ENCODE data around the gene GSK3A. TPM values are rescaled to one million over a fixed set of nuclear protein-coding genes. Genes with fewer than 3 reads are reported as not detected.

GSK3A gene
- total and polyA plus RNA-seq, 2 of the 4 experiments (the other 2 are of a cell fraction), result 8.1 to 43.3 TPM

DNA sequence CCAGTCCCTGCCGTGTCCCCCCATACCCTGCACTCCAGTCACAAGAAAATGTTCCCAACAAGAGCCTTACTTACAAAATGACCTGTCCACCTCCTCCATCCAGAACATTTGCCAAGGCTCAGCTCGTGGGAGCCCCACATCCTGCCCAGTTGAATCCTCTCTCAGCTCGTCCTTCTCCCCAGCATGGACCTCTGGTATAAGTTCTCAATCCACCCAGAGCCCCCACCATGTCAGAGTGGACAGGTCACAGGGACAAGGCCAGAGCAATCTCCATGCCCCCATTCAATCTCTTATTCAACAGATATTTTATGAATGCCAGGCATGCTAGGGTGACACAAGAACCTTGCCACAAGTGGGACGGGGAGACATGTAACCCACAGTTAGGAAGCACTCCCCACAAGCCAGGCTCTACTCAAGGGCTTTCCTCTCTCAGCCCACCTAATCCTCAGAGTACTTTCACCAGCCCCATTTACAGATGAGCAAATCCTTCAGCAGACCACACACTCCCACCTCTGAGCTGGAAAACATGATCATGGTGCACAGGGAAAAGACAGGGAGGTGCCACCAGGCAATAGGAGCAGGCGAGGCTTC lies 40.0 kb downstream of the GSK3A start:
- Histone ChIP-seq H2BK20ac (ENCODE audit: low read depth, low read length) (no peak overlapping the region), H3K36me3 (ENCODE audit: control insufficient read depth, insufficient read depth, low read length) (peaks cover 61% of the 10 kb centered on the region), H2BK15ac (ENCODE audit: low read depth, low read length) (no peak overlapping the region), H3K23ac (ENCODE audit: low read depth, low read length) (no peak overlapping the region), H3K18ac (ENCODE audit: low read depth, low read length) (no peak overlapping the region), H3K4me3 (ENCODE audit: insufficient read depth, low read depth, low read length) (no peak overlapping the region), H3K27ac (ENCODE audit: insufficient read depth, low read length) (no peak overlapping the region), H3K4me2 (ENCODE audit: low read depth, low read length) (no peak overlapping the region), H3K9me1 (ENCODE audit: insufficient read depth, low read length) (peaks cover 40% of the 10 kb centered on the region), H2BK120ac (ENCODE audit: low read depth, low read length) (no peak overlapping the region), H2AFZ (replicated peaks; ENCODE audit: low read length, poor library complexity) (no peak overlapping the region), H2AK5ac (ENCODE audit: low read depth, low read length) (no peak overlapping the region), H4K5ac (ENCODE audit: low read depth, low read length) (no peak overlapping the region), H4K8ac (ENCODE audit: low read depth in 2 of 2, low read length in 2 of 2) (no peak overlapping the region), H2BK5ac (ENCODE audit: low read depth, low read length, poor library complexity, severe bottlenecking) (no peak overlapping the region), H4K20me1 (ENCODE audit: insufficient read depth, low read length) (peaks cover 9% of the 10 kb centered on the region), H4K91ac (ENCODE audit: insufficient read depth, low read depth, low read length) (no peak overlapping the region), H3K79me1 (ENCODE audit: low read depth in 1 of 2, low read length in 2 of 2) (peaks cover 19 to 83% of the 10 kb centered on the region in 2 experiments), H3K4ac (ENCODE audit: low read depth, low read length) (no peak overlapping the region), H3K14ac (replicated peaks; ENCODE audit: low read depth, low read length) (no peak overlapping the region), H3K4me1 (ENCODE audit: control insufficient read depth, insufficient read depth, low read length) (peaks cover 10% of the 10 kb centered on the region), H3K9me3 (ENCODE audit: control insufficient read depth, insufficient read depth, low read length) (no peaks in the 10 kb centered on the region), H2AK9ac (replicated peaks; ENCODE audit: low read depth, low read length, poor library complexity) (no peak overlapping the region), H3K56ac (ENCODE audit: extremely low read depth, insufficient read depth, low read length) (no peak overlapping the region), H3K9ac (ENCODE audit: low read depth, low read length) (no peak overlapping the region), H3K27me3 (ENCODE audit: control insufficient read depth, insufficient read depth, low read length) (no peaks in the 10 kb centered on the region)
- dilution Hi-C loops (cut with HindIII; ENCODE audit: low sequenced_read_pairs, unreplicated experiment), result no loop called here
- POLR2A ChIA-PET (ENCODE audit: unreplicated experiment), result no interaction called here
- DNase-seq (no peak), ATAC-seq (ENCODE audit: low read depth) (no peak)
- TF ChIP-seq RCOR1 (IDR thresholded peaks at IDR 0.05; ENCODE audit: insufficient replicate concordance, low read length) (no peak), MXI1 (IDR thresholded peaks at IDR 0.05; ENCODE audit: borderline replicate concordance, low read depth, low read length) (no peak), MAFK (IDR thresholded peaks at IDR 0.05; ENCODE audit: low read depth, low read length) (no peak), POLR2A (IDR thresholded peaks at IDR 0.05; ENCODE audit: low read depth, low read length) (no peak), RFX5 (IDR thresholded peaks at IDR 0.05; ENCODE audit: low read depth, low read length) (no peak), CEBPB (IDR thresholded peaks at IDR 0.05; ENCODE audit: low read depth, low read length) (no peak), BHLHE40 (IDR thresholded peaks at IDR 0.05; ENCODE audit: low read depth, low read length) (no peak), FOS (IDR thresholded peaks at IDR 0.05; ENCODE audit: low read depth, low read length) (no peak)
- TF ChIP-seq, protein P1, sequence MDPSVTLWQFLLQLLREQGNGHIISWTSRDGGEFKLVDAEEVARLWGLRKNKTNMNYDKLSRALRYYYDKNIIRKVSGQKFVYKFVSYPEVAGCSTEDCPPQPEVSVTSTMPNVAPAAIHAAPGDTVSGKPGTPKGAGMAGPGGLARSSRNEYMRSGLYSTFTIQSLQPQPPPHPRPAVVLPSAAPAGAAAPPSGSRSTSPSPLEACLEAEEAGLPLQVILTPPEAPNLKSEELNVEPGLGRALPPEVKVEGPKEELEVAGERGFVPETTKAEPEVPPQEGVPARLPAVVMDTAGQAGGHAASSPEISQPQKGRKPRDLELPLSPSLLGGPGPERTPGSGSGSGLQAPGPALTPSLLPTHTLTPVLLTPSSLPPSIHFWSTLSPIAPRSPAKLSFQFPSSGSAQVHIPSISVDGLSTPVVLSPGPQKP (IDR thresholded peaks at IDR 0.05; ENCODE audit: borderline replicate concordance, low read depth, low read length), result no peak
- intact Hi-C loops (cut with micrococcal nuclease), result no loop called here
- in situ Hi-C loops (cut with MboI; ENCODE audit: low sequenced_read_pairs), result no loop called here
- CTCF ChIA-PET, result no interaction called here
- BruUV-seq (replicated peaks), result no TSS peak
- 87% methylated on average over 3 of the region's 5 CpGs; no CpG with 5 or more reads in 1 of the 2 experiments for WGBS, 2 experiments (ENCODE audit: extremely low coverage in 2 of 2, insufficient read length in 1 of 2)

Measured in IMR-90 (cell line).